ENCODE data around the gene CACNA1E. TPM values are rescaled to one million over a fixed set of nuclear protein-coding genes. Genes with fewer than 3 reads are reported as not detected.

Gene CACNA1E
- total RNA-seq, 1 donor from 2014 or later = 0.06 TPM

DNA sequence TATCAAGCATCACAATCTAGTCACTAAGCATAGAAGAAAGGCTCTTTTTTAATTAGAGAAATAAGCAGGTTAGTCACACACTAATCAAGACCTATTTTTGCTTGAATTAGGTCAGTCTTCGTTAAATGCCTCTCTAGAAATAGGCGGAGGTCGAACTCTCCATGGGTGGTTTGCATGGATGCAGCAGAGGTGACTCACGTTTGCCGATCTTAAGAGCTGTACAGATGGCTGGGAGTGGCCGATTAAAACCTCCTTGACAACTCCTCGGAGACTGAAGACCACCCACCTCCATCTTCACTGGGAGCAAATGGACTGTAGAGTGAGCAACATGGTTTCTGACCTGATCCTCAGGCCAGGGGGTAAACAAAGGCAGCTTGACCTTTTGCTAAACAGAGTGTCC lies 328.9 kb downstream of the CACNA1E start:
- H3K9me3 ChIP-seq = no peaks in the 10 kb centered on the region
- ATAC-seq (no peak), DNase-seq (no peak)
- no peak overlapping the region for H3K4me3 ChIP-seq
- TF ChIP-seq, protein P1, sequence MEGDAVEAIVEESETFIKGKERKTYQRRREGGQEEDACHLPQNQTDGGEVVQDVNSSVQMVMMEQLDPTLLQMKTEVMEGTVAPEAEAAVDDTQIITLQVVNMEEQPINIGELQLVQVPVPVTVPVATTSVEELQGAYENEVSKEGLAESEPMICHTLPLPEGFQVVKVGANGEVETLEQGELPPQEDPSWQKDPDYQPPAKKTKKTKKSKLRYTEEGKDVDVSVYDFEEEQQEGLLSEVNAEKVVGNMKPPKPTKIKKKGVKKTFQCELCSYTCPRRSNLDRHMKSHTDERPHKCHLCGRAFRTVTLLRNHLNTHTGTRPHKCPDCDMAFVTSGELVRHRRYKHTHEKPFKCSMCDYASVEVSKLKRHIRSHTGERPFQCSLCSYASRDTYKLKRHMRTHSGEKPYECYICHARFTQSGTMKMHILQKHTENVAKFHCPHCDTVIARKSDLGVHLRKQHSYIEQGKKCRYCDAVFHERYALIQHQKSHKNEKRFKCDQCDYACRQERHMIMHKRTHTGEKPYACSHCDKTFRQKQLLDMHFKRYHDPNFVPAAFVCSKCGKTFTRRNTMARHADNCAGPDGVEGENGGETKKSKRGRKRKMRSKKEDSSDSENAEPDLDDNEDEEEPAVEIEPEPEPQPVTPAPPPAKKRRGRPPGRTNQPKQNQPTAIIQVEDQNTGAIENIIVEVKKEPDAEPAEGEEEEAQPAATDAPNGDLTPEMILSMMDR (IDR thresholded peaks at IDR 0.05) = no peak
- H3K27ac ChIP-seq = no peak overlapping the region
- H3K4me1 ChIP-seq = no peaks in the 10 kb centered on the region
- no peaks in the 10 kb centered on the region for H3K27me3 ChIP-seq
- no peaks in the 10 kb centered on the region for H3K36me3 ChIP-seq
- intact Hi-C loops (cut with DNase I) = no loop called here

DNA sequence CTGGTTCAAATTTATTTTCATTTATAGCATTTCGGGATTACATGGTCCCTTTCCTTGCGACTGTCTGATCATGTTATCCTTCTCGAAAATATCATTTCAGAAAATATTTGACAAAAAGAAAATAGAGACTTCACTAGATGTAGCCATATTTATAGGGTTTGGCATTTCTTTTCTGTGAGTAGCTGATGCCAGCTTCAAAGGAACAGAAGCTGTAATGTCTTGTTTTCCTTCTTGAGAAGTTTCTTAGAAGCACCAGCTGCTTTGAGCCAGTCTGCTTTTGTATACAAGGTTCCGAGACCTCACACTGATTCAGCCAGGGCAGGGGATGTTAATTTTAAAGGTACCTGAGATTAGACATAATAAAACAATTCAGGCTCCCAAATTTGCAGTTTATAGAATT lies 329.9 kb downstream of the CACNA1E start:
- Histone ChIP-seq H3K4me1 (no peaks in the 10 kb centered on the region), H3K9me3 (no peaks in the 10 kb centered on the region), H3K27me3 (no peaks in the 10 kb centered on the region), H3K27ac (no peak overlapping the region), H3K36me3 (no peaks in the 10 kb centered on the region), H3K4me3 (no peak overlapping the region)
- TF ChIP-seq, protein P1 (IDR thresholded peaks at IDR 0.05) = no peak
- ATAC-seq = no peak
- intact Hi-C loops (cut with DNase I) = no loop called here
- DNase-seq = no peak

DNA sequence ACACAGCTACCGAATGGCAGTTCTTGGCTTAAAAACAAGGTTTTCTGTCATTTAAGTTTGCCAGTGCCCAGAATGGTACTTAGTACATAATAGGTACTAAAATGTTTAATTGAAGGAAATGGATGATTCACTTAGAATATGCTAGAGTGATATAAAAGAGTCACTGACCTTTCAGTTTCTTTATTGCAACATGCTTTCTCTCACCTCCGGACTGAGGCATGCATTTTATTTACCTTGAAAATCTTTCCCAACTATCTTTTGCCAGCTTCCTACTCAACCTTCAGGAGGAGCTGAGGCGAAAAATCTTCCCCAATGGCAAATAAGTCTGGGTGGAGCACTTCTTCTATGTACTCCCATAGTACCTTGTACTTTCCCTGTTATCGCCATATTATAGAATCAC lies 333.3 kb downstream of the CACNA1E start:
- intact Hi-C loops (cut with DNase I) = no loop called here
- DNase-seq (no peak), ATAC-seq (no peak)
- no peak overlapping the region for H3K27ac ChIP-seq
- H3K27me3 ChIP-seq = no peaks in the 10 kb centered on the region
- TF ChIP-seq, protein P1 (IDR thresholded peaks at IDR 0.05) = no peak
- H3K4me3 ChIP-seq = no peak overlapping the region
- H3K9me3 ChIP-seq = no peaks in the 10 kb centered on the region
- no peaks in the 10 kb centered on the region for H3K36me3 ChIP-seq
- no peaks in the 10 kb centered on the region for H3K4me1 ChIP-seq

DNA sequence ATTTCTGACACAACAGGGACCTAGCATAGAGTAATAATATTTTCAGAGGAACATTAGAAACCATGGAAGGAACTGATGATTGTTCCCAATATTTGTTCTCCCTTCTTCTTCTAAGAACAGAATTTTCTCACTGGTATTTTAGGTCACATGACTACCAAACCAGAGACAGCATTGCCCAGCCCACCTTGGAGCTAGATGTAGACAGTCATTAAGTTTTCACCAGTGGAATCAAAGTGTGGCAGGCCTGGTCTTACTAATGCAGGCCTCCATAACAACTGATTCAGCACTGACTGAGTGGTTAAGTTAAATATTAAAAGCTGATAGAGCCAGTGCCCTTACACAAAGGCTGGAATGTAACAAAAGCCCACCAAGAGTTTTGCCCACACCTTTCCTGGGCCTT lies 333.8 kb downstream of the CACNA1E start:
- no peaks in the 10 kb centered on the region for H3K4me1 ChIP-seq
- H3K27me3 ChIP-seq = no peaks in the 10 kb centered on the region
- no peaks in the 10 kb centered on the region for H3K36me3 ChIP-seq
- H3K4me3 ChIP-seq = no peak overlapping the region
- DNase-seq (no peak), ATAC-seq (no peak)
- H3K9me3 ChIP-seq = no peaks in the 10 kb centered on the region
- H3K27ac ChIP-seq = no peak overlapping the region
- TF ChIP-seq, protein P1 (IDR thresholded peaks at IDR 0.05) = no peak
- intact Hi-C loops (cut with DNase I) = no loop called here

DNA sequence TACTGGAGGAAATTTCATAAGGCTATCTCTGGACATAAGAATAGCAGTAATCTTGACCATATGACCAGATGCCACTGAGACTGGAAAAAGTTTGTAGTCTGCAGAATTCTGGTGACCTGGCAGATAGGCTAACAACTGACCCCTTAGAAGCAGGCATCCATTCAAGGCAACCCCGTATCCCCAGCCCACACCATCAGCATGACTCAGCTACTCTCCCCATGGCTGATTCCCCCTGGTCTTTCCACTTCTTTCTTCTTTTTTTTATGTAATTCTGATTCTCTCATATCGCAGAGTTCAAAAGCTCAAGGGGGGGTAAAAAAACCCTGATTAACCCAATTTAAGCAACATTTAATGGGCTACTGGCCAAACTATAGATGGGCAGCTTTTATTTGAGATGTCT lies 335.1 kb downstream of the CACNA1E start:
- intact Hi-C loops (cut with DNase I) = no loop called here
- H3K27me3 ChIP-seq = no peaks in the 10 kb centered on the region
- H3K9me3 ChIP-seq = no peaks in the 10 kb centered on the region
- no peaks in the 10 kb centered on the region for H3K4me1 ChIP-seq
- TF ChIP-seq, protein P1 (IDR thresholded peaks at IDR 0.05) = no peak
- H3K4me3 ChIP-seq = no peak overlapping the region
- H3K36me3 ChIP-seq = no peaks in the 10 kb centered on the region
- ATAC-seq = no peak
- no peak overlapping the region for H3K27ac ChIP-seq
- DNase-seq = no peak

DNA sequence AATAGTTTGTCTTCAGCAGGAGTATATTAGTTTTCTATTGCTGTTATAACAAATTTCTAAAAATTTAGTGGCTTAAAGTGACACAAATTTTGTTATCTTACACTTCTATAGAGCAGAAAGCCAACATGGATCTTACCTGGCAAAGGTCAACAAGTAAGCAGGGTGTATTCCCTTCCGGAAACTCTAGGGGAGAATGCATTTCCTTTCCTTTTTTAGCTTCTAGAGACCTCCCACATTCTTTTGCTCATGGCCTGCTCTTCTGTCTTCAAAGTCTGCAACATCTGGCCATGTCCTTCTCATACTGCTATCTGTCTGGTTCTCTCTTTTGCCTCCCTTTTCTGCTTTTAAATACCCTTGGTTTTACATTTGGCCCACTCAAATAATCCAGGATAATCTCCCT lies 335.6 kb downstream of the CACNA1E start:
- intact Hi-C loops (cut with DNase I) = no loop called here
- H3K4me3 ChIP-seq = no peak overlapping the region
- ATAC-seq = no peak
- H3K9me3 ChIP-seq = no peaks in the 10 kb centered on the region
- H3K27me3 ChIP-seq = no peaks in the 10 kb centered on the region
- no peaks in the 10 kb centered on the region for H3K36me3 ChIP-seq
- no peak for DNase-seq
- H3K4me1 ChIP-seq = no peaks in the 10 kb centered on the region
- no peak overlapping the region for H3K27ac ChIP-seq
- TF ChIP-seq, protein P1 (IDR thresholded peaks at IDR 0.05) = no peak
